Ovary (tissue), 3 donors: ENCODE data around the gene KRTAP5-11.

Experiments used
- EP300 ChIP-seq: sonication (generic); formaldehyde crosslinking; IDR thresholded peaks from one replicate; pipeline ENCODE4 v1.6.1; 2017; ENCODE audit warnings: antibody characterized with exemption
- POLR2A ChIP-seq: fragments of 450-650 bp; IDR thresholded peaks from one replicate; pipeline ENCODE4 v1.6.1; 2017; ENCODE audit warnings: antibody characterized with exemption, mild to moderate bottlenecking, moderate library complexity
- TF ChIP-seq, protein P1 (sequence below), 3 donors: fragments of 450-650 bp in 2 of 3; fragments of 200-600 bp in 1 of 3; IDR thresholded peaks; one replicate each; pipeline versions ENCODE4 v1.5.1 to v1.8.0; 2016 to 2022; ENCODE audit warnings: antibody characterized with exemption in 3 of 3, mild to moderate bottlenecking in 1 of 3
- donor health status: DM: no; HTN: no; CAD: no.

DNA sequence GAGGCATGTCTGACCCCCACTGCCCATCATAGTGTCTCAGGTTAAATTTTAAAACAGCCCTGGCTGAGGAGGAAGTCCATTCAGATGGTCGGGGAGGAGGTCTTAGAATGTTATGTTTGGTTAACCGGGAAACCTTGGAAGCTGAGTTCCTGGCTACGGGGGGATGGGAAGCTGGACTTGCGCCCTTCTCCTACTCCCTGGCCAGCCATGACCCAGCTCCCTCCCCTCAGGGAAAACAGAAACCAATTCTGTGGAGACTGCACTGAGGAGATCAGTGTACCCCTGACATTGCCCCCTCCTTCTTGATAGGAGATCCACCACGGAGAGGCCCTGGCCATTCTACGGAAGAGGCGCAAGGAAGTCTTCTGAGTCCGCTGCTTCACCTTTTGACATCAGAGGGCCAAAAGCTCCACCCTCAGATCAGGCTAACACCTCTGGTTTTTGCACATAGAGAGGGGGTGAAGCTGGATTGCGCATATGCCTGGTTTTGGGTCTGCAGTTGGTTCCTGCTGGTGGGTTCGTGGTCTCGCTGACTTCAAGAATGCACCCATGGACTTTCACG lies 37.2 kb downstream of the KRTAP5-11 start:
- TF ChIP-seq EP300: no peak
- TF ChIP-seq, protein P1, sequence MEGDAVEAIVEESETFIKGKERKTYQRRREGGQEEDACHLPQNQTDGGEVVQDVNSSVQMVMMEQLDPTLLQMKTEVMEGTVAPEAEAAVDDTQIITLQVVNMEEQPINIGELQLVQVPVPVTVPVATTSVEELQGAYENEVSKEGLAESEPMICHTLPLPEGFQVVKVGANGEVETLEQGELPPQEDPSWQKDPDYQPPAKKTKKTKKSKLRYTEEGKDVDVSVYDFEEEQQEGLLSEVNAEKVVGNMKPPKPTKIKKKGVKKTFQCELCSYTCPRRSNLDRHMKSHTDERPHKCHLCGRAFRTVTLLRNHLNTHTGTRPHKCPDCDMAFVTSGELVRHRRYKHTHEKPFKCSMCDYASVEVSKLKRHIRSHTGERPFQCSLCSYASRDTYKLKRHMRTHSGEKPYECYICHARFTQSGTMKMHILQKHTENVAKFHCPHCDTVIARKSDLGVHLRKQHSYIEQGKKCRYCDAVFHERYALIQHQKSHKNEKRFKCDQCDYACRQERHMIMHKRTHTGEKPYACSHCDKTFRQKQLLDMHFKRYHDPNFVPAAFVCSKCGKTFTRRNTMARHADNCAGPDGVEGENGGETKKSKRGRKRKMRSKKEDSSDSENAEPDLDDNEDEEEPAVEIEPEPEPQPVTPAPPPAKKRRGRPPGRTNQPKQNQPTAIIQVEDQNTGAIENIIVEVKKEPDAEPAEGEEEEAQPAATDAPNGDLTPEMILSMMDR (IDR thresholded peaks at IDR 0.05): no peak
- no peak for TF ChIP-seq POLR2A
